OCI-LY1 (cell line): ENCODE results near the gene EEFSEC.

ENCODE experiments used
- EZH2 ChIP-seq: fragments of 200-600 bp; sonication (generic), shearing (Covaris generic); IDR thresholded peaks from 2 replicates; pipeline ENCODE4 v1.8.0; 2017; ENCODE audit warnings: borderline replicate concordance, mixed run types, mild to moderate bottlenecking, antibody characterized with exemption, low read length, moderate library complexity, mixed read lengths
- TF ChIP-seq, protein P1 (sequence below): fragments of 200-600 bp; sonication (generic), shearing (Covaris generic); IDR thresholded peaks from 2 replicates; pipeline ENCODE4 v1.5.1; 2017; ENCODE audit warnings: mild to moderate bottlenecking, antibody characterized with exemption, low read length, moderate library complexity, mixed read lengths

DNA sequence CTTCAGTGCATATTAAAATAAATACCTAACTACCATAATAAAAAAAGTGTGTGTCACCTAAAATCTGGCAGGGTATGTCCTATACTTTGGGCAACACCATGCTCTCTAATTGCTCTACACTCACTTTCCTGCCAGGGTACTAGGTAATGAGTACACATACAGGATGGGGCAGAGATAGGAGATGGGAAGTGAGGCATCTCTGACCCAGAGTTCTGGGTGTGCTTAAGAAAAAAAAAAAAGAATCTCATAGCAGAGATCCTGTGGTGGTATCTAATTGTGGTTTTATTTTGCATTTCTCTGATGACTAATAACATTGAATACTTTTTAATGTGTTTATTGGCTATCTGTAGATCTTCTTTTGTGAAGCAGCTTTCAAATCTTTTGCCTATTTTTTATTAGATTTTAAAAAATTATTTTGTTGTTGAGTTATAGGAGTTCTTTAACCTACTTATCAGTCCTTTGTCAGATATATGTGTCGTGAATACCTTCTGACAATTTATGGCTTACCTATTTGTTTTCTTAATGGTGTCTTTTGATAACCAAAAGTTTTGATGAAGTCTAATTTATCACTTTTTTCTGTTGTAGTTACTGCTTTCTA, 48.0 kb downstream of the EEFSEC start:
- TF ChIP-seq, protein P1, sequence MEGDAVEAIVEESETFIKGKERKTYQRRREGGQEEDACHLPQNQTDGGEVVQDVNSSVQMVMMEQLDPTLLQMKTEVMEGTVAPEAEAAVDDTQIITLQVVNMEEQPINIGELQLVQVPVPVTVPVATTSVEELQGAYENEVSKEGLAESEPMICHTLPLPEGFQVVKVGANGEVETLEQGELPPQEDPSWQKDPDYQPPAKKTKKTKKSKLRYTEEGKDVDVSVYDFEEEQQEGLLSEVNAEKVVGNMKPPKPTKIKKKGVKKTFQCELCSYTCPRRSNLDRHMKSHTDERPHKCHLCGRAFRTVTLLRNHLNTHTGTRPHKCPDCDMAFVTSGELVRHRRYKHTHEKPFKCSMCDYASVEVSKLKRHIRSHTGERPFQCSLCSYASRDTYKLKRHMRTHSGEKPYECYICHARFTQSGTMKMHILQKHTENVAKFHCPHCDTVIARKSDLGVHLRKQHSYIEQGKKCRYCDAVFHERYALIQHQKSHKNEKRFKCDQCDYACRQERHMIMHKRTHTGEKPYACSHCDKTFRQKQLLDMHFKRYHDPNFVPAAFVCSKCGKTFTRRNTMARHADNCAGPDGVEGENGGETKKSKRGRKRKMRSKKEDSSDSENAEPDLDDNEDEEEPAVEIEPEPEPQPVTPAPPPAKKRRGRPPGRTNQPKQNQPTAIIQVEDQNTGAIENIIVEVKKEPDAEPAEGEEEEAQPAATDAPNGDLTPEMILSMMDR = no peak
- TF ChIP-seq EZH2 = no peak
